Colon (tissue), 2 donors: ENCODE results near the gene PGC.

Source experiments
- FAIRE-seq: peaks from 2 replicates; lab custom pipeline; 2012; peaks lifted over from hg19 to GRCh38; lab: Jason Lieb, UNC
- donor health status: control.
- donor health status: control.

PGC gene

DNA sequence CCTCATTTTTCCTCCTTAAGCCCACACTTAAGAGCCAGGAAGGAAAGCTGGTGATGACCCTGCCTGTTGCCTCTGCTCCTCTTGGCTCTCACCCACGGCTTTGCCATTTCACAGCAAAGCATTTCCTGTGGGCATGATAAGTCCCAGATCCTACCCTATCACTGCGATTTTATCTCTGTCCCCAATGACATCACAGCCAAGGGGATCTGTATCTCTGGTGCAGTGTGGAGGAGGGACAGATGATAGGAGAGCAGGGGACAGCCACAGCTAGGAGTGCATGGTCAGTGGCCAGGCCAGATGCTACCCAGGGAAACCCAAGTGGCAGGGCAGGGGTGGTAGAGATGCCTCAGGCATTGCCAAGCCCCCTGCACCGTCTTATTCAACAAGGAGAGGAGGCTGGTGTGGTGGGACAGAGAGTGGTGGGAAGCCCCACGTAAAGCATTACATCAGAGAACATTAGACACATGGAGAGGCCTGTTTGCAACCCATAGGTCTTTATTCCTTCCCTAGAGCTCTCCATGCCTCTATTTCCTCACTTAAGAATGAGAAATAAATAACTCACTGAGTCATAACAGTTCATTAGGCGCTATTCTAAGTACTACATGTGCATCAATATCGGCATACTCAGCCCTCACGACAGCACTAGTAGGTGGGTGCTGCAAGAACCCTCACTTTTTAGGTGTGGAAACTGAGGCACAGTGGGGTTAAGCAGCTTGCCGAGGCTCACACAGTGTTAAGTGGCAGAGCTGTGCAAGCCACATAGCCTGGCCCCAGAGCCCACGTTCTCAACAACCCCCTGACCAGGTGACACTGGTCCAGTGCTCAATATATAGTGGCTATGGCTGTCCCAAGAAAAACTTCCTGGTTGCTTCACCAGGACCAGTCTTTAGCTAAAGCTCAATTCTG, 16.4 kb downstream of the PGC start:
- FAIRE-seq = no peak

DNA sequence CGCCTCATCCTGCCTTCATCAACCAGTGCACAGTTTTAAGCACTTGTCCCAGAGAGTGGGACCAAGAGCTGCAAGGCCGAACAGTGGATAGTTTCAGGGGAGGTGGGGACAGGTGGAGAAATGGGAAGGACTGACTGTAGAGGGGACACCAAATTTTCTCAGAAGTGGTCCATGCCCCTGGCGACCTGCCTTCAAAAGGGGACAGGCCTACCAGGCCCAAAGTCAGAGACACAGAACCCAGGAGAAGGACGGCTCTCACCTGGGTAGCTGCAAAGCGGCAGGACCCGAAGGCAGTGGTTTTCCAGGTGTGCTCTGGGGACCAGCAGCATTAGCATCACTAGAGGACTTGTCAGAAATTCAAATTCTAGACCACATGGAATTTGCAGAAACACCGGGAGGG, 17.6 kb downstream of the PGC start:
- no peak for FAIRE-seq

DNA sequence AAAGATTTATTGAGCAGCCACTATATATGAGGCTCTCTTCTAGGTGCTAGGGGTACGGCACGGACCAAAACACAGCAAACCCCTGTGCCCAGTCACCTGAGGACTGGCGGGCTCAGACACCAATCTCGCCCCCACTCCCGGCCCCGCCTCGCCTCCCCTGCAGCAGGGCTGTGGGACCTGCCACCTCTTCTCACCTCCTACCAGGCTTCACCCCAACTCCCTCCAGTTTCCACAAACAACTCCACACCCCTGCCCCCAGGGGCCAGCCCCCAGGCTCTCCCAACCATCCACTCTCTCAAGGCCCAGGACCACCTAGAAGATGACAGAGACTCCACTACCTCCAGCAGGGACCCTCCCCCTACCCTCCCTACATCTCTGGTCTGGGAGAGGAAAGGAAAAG, 18.2 kb downstream of the PGC start:
- FAIRE-seq = no peak

DNA sequence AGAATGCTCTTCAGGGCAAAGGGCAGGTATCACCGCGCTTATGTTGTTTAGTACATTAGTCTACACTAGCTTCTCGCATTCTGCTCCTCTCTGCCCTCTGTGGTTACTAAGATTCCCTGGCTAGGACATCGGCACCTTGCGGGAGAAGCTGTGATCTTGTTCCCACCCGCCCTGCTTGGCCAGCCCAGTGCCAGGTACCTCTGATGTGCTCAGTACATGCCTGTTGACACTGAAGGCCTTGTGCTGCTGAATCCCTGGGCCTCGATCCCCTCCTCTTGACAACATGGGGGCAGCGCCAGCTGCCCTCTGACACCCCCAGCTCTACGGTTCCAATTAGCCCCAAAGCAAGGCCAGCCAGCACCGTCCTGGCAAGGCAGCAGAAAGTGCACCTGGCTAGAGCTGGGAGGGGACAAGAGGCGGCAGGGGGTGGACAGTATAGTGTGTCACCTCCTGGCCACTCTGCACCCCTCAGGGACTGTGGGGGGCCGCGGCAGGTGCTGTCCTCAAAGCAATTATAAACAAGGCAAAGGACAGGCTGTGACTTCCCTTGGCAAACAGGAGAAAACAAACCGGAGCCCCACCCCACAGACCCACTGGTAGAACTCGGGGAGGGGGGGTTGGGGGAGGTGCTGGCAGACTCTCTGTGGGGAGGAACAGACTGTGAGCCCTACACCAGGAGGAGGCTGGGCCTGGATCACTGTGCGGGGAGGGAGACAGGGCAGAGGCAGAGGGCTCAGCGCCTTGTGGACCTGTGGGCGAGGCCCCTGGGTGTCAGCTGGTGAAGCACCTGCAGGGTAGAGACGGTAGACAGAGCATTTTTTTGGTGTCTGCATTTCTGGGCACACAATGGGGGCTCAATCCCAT, 18.9 kb downstream of the PGC start:
- FAIRE-seq = no peak

DNA sequence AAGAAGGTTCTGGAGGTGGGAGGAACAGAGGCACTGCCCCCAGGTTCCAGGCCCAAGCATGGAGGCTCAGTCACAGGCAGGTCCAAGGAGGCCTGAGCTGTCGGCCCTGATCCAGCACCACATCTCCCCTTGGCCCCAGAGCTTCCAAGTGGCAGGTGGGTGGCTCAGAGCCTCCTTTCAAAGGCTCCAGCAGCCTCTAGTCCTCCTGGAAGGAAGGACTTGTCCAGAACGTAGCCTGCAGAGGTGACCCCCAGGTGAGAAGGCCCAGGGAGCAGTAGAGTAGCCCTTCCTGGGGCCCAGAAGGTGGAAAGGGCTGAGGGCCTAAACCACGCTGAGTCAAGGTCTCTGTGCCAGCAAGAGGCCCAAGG, 19.5 kb downstream of the PGC start:
- FAIRE-seq = no peak

DNA sequence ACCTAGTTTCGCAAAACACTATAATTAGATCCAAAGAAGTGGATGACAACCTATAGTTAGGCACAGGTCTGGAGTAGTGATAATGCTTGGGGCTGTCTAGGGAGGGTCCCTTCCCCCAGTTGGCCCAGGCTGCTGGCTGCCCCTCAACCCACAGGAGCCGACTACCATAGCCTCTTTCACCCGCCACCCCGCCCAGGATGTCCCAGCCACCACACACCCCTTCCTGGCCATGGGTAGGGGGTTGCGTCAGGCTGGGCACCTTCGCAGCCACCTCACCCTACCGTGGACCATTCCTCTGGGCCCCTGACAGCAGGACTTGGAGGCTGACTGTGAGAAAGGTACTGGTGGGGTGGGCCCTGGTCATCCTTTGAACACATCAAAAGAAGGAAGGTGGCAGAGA, 20.3 kb downstream of the PGC start:
- FAIRE-seq = no peak

DNA sequence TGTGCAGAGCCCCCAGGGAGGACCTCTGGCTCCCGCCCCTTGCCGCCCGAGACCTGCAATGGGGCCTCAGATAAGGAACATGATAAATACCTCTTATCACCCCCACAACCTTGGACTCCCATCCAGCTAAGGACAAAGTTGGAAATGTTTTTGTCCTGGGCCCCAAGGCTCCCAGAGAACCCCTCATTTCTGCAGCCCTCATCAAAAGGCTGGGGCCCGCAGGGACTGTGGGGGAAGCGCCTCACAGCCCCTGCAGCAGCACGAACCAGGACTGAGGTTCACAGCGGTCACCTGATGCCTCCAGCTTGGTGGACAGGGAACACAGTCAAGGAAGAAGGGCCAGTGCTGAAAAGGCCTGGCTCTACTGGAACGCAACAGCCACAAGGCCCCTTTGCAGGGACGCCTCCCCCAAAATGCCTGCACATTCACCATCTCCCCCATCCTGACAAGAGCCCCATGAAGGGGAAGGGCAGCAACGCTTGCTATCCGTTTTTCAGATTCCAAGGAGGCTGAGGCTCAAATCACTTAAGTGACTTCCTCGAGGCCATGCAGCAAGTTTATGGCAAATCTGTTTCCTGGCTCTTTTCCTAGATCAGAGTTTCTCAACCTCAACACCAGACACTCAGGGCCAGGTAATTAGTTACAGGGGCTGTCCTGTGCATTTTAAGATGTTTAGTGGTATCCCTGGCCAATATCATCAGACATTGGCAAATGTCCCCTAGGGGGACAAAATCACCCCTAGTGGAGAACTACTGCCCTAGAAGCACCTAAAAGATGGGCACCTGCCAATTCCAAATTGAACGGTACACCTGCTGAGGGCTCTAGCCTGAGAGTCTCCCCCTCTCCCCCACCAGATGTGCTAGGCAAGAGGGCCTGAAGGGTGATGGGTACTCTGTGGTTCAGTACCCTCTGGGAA, 22.4 kb downstream of the PGC start:
- FAIRE-seq = no peak

DNA sequence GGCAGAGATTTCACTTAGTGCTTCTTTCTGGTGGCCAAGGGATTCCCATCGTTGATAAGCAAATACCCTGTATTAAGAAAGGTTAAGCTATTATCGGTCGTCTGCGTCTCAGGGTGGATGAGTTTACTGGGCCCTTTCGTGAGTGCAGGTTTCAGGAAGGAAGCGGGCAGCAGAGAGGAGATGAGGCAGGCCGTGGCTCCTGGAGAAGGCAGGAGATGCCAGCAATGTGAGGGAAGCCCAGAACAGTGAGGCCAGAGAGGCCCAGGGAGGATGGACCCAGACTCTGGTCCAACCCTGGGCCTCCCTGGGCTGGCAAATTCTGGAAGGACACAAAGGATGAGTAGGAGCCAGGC, 23.0 kb downstream of the PGC start:
- FAIRE-seq = no peak

DNA sequence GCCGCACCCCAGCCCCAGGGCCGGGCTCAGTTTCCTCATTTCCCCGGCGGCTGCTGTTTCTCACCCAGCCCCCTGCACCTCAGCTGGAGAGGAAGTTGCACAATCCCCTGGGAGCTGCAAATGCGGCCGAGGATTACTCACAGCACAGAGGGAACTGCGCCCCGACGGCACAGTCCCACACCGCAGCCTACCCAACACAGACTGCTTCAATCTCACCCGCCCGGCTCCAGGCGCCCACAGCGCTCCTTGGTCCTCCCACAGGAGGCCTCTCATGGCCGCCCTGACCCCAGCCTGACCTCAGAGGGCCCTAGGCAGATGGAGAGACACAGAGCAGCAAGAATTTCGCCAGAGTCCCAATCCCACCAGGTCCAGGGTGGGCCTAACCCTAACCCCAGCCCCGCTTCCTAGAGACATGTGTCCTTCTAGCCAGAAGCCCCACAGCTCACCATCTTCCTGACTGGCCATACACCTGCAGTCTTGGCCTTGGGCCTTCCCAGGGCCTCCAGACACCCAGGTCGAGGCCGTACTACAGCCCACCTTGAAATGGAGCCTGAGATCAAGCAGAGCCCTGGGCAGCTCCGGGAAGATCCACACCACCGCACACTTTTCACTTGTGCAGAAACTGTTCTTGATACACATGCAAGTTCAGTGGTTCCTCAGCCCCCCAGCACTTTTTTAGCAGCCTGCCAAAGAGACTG, 23.5 kb downstream of the PGC start:
- no peak for FAIRE-seq

DNA sequence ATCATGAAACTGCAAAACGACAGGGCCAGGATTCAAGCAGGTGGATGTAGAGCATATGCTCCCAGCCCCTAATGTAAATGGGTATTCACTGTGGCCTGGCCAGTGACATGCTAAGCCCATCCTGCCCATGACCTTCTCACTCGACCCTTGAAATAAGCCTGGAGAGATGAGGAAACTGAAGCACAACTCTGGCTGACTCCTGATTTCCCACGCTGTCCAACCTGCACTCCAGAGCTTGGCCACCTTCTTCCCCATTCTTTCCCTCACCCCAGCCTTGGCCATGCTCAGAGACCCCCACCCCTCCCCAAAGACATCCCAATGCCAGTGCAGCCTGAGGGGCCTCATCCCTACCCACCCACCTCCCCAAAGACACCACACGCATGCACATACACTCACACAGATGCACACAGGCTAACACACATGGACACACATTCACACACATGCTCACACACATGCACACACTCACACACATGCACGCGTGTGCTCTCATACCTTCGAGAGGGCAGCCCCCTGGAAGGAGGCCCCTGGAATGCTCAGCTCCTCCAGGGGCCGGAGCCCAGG, 24.1 kb downstream of the PGC start:
- FAIRE-seq = no peak

DNA sequence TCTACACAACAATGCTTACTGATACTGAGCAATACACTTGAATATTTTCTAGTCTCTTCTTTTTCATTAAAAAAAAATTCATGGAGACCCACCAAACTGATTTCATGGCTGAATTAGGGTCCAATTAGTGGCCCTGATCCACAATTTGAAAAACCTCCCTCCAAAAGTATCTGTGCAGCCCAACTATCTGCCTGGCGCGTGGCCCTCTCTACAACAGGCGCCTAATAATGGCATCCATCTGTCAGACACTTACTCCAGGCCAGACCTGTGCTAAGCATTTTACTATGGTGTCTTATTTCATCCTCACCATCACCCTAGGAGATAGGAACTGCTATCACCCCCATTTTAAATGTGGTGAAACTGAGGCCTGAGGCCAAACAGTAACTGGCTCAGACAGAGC, 25.8 kb downstream of the PGC start:
- no peak for FAIRE-seq

DNA sequence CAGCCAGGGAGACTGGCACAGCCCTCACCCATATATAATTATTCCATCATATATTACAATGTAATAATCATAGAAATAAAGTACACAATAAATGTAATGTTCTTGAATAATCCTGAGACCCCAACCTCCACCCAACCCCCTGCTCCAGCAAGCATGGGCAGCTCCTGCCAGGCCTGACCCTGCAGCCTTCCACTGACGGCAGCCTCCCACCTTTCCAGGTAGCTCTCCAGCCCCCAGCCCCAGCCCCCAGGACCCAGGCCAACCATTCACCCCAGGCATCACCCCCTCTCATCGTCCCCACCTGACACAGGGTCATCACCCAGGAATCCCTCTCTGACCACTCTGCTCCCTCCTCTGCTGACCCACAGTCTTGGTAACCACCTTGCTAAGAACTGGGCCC, 26.4 kb downstream of the PGC start:
- no peak for FAIRE-seq

DNA sequence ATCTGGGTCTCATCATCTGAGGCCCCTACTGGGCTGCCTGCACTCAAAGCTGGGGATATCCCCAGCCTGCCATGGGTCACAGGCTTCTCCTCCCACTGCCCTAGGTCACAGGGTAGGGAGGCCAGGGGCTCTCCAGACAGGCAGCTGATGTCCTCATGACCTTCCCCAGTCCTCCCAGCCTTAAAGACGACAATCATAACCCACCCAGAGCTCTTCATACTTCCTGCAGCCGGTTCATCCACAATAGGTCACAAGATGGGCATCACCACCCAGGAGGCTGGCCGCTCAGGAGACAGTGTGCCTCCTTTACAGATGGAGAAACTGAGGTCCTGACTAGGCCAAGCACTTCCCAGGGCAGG, 27.0 kb downstream of the PGC start:
- no peak for FAIRE-seq

DNA sequence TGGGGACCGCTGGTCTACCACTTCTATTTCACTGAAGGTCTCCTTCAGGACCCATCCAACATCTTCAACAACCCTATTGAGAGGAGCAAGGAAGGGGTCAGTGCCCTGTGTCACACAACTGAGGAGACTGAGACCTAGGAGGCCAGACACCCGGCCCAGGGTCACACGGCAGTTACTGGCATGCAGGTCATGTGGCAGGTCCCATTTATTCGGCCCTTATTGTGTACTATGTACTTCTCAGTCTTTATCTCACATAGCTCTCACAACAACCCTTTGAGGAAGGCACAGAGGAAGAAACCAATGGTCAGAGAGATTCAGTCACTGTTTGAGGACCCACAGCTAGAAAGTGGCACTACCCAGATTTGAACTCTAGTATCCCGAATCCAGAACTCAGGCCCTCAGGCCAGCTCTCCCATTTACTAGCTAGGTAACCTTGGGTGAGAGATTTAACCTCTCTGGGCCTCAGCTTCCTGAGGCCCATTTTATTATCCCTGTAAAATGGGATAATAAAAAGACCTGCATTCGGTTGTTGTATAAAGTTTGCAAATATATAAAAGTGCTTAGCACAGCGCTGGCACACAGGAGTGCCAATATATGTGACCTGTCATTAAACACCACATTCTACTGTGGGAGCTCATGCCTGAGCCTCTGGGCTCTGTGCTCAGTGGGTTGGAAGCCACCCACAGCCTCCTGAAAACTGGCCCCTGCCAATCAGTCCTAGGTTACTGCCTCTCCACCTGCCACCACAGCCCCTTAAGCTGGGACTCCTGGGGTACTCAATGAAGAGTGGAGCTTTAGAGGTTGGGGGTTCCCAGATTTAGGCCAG, 27.5 kb downstream of the PGC start:
- no peak for FAIRE-seq

DNA sequence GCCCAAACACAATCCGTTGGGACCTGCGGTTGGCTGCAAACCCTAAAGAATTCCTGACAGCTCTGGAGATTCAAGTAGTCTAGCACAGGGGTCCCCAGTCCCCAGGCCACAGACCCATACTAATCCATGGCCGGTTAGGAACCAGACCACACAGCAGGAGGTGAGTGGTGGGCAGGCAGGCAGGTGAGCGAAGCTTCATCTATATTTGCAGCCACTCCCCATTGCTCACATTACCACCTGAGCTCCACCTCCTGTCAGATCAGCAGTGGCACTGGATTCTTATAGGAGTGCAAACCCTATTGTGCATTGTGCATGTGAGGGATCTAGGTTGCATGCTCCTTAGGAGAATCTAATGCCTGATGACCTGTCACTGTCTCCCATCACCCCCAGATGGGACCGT, 28.4 kb downstream of the PGC start:
- no peak for FAIRE-seq

DNA sequence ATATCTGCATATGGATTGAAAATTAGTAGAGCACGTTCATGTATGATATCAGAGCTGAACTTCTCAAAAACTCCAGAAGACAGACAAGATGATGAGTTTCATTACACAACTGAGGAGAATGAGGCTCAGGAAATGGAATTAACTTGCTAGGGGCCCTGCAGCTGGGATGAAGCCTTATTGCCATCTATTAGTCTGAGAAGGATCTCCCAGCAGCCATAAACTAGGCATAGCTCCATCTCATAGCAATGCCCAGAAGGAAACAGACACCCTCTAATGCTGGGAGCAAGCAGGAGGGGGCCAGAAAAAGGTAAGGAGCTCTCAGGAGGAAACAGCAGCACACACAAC, 29.8 kb downstream of the PGC start:
- FAIRE-seq = no peak

DNA sequence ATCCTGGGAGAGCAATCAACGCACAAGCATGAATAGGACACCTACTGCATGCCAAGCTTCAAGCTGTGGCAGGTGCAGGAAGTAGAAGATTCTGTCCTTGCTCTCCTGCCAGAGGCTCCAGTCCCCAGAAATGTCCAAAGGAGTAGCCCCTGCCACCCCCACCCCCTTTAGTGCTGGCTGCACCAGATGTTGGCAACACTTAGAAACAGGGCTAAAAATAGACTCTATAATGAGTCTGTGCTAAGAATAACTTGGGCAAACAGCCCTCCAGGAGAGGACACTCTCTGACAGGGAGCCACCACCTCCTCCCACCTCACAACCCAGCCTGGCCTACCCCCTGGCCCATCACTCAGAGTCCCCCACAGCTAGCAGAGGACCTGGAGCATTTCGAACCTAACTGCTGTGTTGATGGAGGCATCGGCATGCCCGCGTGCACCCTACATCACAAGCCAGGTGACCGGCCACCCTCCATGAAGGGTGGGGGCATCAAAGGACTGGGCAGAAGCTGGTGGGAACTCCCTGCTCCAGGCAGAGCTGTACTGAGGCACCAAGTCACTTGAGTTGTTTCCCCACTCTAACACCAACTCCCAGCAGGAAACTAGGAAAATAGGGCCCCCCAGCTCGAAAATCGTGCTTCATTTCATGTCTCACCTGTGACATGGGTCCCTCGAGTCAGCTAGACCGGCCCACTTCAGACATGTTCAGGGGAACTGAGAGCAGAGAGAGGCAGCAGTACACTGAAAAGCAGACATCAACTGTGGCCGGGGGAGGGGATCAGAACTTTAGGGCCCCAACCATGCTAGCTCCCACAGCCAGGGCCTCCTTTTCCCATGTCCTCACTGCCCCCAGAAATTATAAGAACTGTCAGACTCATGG, 30.4 kb downstream of the PGC start:
- FAIRE-seq = no peak

DNA sequence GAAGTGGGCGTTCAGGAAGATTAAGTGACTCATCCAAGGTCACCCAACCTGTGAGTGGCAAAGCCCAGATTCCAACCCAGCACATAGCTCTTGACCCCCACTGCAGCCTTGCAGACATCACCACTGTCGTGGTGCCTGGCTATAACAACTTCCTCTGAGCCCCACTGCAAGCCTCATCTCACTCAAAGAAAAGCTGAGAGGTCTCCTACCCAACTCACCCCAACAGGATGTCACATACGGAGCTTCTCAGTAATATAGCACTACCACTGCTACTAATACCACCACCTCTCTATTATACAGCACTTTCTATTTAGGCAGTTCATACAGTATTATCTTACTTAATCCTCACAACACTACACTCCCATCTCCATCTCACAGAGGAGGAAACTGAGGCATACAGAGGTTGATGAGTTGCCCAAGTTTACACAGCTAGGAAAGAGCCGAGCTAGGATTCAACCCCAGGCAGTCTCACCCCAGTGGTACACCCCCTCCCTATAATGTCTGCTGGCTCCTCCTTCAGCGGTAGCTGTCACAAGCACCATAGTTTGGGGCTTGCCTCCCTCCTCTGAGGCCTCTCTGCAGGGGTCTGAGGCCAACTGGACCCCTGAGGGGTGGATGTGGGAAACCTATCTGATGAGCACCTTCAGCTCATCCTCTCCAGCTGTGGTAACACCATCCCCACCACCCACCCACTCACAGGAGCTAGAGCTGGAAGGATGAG, 31.2 kb downstream of the PGC start:
- no peak for FAIRE-seq
